ENCODE measurements around the gene APPBP2. TPM values are rescaled to one million over a fixed set of nuclear protein-coding genes. Genes with fewer than 3 reads are reported as not detected.
A peak's percentile ranks its signal among the peaks of the same experiment; 100 is the strongest.

APPBP2 gene
- total and polyA plus RNA-seq, 10 donors: 4.1 to 49.8 (median 30.8) TPM

DNA sequence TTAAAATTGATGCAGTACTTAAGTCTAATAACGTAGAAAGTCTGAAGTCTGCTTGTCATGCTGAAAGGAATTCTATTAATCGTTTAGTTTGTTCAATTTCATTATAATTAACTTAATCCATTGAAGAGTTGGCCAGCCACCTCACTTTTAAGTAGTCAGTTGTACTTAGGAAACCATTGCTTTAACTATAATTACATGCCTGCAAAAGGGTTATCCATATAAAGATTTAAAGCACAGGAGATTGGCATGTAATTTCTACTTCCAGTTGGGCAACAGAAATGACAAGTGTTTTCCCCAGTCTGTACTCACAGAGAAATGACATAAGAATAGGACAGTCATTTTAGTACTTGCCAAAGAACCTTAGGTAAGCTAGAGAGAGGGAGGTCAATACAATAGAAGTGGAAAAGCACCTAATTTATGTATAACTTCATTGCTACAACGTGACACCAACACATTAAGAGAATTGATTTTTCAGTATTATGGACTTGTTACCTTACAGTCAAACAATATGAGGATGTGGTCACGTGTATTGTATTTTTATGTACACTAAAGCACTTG, 130.5 kb downstream of the APPBP2 start:
- intact Hi-C loops (cut with DNase I; ENCODE audit: low total_unique reads): no loop called here
- DNase-seq: no peak
- no peaks in the 10 kb centered on the region for H3K9me3 ChIP-seq
- H3K27me3 ChIP-seq (replicated peaks in 1 of 7): no peaks in the 10 kb centered on the region
- H3K4me1 ChIP-seq: peaks cover 5 to 79% (median 63%) of the 10 kb centered on the region in 6 donors
- TF ChIP-seq POLR2AphosphoS5 (IDR thresholded peaks at IDR 0.05): no peak
- TF ChIP-seq, protein P1, sequence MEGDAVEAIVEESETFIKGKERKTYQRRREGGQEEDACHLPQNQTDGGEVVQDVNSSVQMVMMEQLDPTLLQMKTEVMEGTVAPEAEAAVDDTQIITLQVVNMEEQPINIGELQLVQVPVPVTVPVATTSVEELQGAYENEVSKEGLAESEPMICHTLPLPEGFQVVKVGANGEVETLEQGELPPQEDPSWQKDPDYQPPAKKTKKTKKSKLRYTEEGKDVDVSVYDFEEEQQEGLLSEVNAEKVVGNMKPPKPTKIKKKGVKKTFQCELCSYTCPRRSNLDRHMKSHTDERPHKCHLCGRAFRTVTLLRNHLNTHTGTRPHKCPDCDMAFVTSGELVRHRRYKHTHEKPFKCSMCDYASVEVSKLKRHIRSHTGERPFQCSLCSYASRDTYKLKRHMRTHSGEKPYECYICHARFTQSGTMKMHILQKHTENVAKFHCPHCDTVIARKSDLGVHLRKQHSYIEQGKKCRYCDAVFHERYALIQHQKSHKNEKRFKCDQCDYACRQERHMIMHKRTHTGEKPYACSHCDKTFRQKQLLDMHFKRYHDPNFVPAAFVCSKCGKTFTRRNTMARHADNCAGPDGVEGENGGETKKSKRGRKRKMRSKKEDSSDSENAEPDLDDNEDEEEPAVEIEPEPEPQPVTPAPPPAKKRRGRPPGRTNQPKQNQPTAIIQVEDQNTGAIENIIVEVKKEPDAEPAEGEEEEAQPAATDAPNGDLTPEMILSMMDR (IDR thresholded peaks at IDR 0.05 in 8 of 11, conservative IDR thresholded peaks at IDR 0.05 in 3 of 11): no peak
- TF ChIP-seq POLR2A (IDR thresholded peaks at IDR 0.05): no peak
- H3K36me3 ChIP-seq: no peaks in the 10 kb centered on the region
- H3K27ac ChIP-seq: peak overlapping the region in 6 of 8 donors; percentile 31 to 98 (median 91)
- 64 to 75% (median 67%) methylated on average over 4 of the region's 4 CpGs for WGBS, 5 donors
- peak overlapping the region in 1 of 8 donors; percentile 16 for H3K4me3 ChIP-seq

DNA sequence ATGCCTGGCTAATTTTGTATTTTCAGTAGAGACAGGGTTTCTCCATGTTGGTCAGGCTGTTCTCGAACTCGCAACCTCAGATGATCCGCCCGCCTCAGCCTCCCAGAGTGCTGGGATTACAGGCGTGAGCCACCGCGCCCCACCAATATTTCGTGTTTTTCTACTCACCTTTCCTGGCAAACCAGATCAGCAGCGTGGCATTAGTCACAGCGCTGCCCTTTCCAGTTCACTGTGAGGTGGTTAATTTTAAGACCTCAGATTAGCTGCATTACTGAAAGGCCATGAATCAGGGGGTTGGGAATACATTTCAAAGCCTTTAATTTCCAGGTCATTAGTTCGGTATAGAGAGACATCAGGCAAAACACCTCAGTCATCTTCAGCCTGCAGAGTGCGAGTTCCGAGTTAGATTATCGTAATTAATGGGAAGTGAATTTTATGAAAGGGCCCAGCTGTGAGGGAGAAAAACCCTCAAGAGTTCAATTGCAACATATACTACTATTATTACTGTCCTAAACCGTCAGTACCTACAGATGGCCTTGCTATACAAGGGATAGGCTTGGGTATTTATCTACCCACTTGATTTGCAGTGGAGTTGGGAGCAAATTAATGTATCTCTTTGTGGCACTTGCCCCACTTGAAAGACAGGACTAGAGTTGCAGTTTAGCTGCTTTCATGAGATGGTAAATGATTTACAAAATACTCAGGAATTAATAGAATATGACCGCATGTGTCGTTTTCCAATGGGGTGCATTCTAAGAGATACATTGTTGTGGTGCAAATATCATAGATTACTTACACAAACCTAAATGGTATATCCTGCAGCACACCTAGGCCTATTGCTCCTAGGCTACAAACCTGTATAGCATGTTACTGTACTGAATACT, 132.0 kb downstream of the APPBP2 start:
- no peaks in the 10 kb centered on the region for H3K27me3 ChIP-seq (replicated peaks in 1 of 7)
- 81 to 94% (median 84%) methylated on average over 17 of the region's 17 CpGs for WGBS, 5 donors
- H3K27ac ChIP-seq: peak overlapping the region in 7 of 8 donors; percentile 36 to 98 (median 96)
- no peak for TF ChIP-seq POLR2AphosphoS5 (IDR thresholded peaks at IDR 0.05)
- no peak for TF ChIP-seq POLR2A (IDR thresholded peaks at IDR 0.05)
- TF ChIP-seq, protein P1 (IDR thresholded peaks at IDR 0.05 in 8 of 11, conservative IDR thresholded peaks at IDR 0.05 in 3 of 11): no peak
- H3K4me3 ChIP-seq: no peak overlapping the region
- H3K36me3 ChIP-seq: no peaks in the 10 kb centered on the region
- DNase-seq: no peak
- no peaks in the 10 kb centered on the region for H3K9me3 ChIP-seq
- intact Hi-C loops (cut with DNase I; ENCODE audit: low total_unique reads): no loop called here
- H3K4me1 ChIP-seq: peaks cover 16 to 89% (median 77%) of the 10 kb centered on the region in 6 donors

Small RNA genes within 50 kb of the gene (small RNA-seq; reads per million reads assigned to genes)
- gene AC011921.2: 0 reads per million in 4 donors

Other genes starting within 250 kb of the APPBP2 start
- 100 to 1,000 TPM in 3 of 7 donors, 10 to 100 TPM in 4; 68.5 to 115 (median 85.7) TPM for gene USP32, start 134.1 kb downstream of the APPBP2 start, total RNA-seq
- gene USP32, start 134.1 kb downstream of the APPBP2 start, polyA plus RNA-seq: 10 to 100 TPM in 1 of 3 donors, 1 to 10 TPM in 2; 7.3 to 11.1 (median 9.7) TPM
- under 1 TPM in 3 of 7 donors, not detected in 4; 0.38 to 0.52 (median 0.40) TPM for gene CHCT1, start 103.8 kb downstream of the APPBP2 start, total RNA-seq
- under 1 TPM; 0.22 to 0.33 (median 0.32) TPM for gene CHCT1, start 103.8 kb downstream of the APPBP2 start, polyA plus RNA-seq
- 10 to 100 TPM; 12.5 to 19.8 (median 18.6) TPM for gene PPM1D, start 74.0 kb upstream of the APPBP2 start, total RNA-seq
- 1 to 10 TPM; 2.7 to 3.9 (median 3.3) TPM for gene PPM1D, start 74.0 kb upstream of the APPBP2 start, polyA plus RNA-seq
- 10 to 100 TPM; 26.5 to 56.0 (median 47.7) TPM for gene BCAS3, start 151.6 kb upstream of the APPBP2 start, total RNA-seq
- gene BCAS3, start 151.6 kb upstream of the APPBP2 start, polyA plus RNA-seq: 1 to 10 TPM; 3.7 to 5.0 (median 3.8) TPM

Measured in spleen (tissue), 11 donors.